ENCODE data around the gene MDK. TPM values are rescaled to one million over a fixed set of nuclear protein-coding genes. Genes with fewer than 3 reads are reported as not detected.

Gene MDK
- total and polyA plus RNA-seq, 8 donors: 5.5 to 151 (median 25.8) TPM

GRCh38 chr11:46397526-46397925 is 16.1 kb downstream of the MDK start:
- TF ChIP-seq POLR2AphosphoS5 (IDR thresholded peaks at IDR 0.05): no peak
- no peak for TF ChIP-seq CTCF (IDR thresholded peaks at IDR 0.05)
- no peak for TF ChIP-seq EP300 (IDR thresholded peaks at IDR 0.05)
- no peak for TF ChIP-seq POLR2A (IDR thresholded peaks at IDR 0.05)
- Histone ChIP-seq H3K4me1 (peaks cover 5 to 10% (median 8%) of the 10 kb centered on the region in 4 donors), H3K9me3 (no peaks in the 10 kb centered on the region), H3K4me3 (no peak overlapping the region), H3K27me3 (peaks cover 0 to 9% (median 0%) of the 10 kb centered on the region in 3 donors), H3K27ac (no peak overlapping the region), H3K36me3 (peaks cover 18 to 69% (median 64%) of the 10 kb centered on the region in 4 donors)
- WGBS, 5 donors: 94 to 98% (median 95%) methylated on average over 17 to 19 of the region's 19 CpGs
- intact Hi-C loops (cut with DNase I; ENCODE audit: low total_unique reads): no loop called here
- DNase-seq: no peak

GRCh38 chr11:46402957-46403902 is 21.8 kb downstream of the MDK start:
- no peaks in the 10 kb centered on the region for H3K27me3 ChIP-seq
- peaks cover 28 to 97% (median 94%) of the 10 kb centered on the region in 4 donors for H3K36me3 ChIP-seq
- H3K27ac ChIP-seq: no peak overlapping the region
- no peak overlapping the region for H3K4me3 ChIP-seq
- TF ChIP-seq CTCF (IDR thresholded peaks at IDR 0.05): no peak
- TF ChIP-seq EP300 (IDR thresholded peaks at IDR 0.05): no peak
- no peak for TF ChIP-seq POLR2A (IDR thresholded peaks at IDR 0.05)
- TF ChIP-seq POLR2AphosphoS5 (IDR thresholded peaks at IDR 0.05): no peak
- no peak for DNase-seq
- WGBS, 5 donors: 72 to 82% (median 79%) methylated on average over 6 of the region's 6 CpGs
- no peaks in the 10 kb centered on the region for H3K4me1 ChIP-seq
- intact Hi-C loops (cut with DNase I; ENCODE audit: low total_unique reads): no loop called here
- no peaks in the 10 kb centered on the region for H3K9me3 ChIP-seq

GRCh38 chr11:46404476-46405017 is 23.1 kb downstream of the MDK start:
- TF ChIP-seq POLR2AphosphoS5 (IDR thresholded peaks at IDR 0.05) (no peak), POLR2A (IDR thresholded peaks at IDR 0.05) (no peak), CTCF (IDR thresholded peaks at IDR 0.05) (no peak), EP300 (IDR thresholded peaks at IDR 0.05) (no peak)
- intact Hi-C loops (cut with DNase I; ENCODE audit: low total_unique reads): no loop called here
- H3K9me3 ChIP-seq: no peaks in the 10 kb centered on the region
- H3K27ac ChIP-seq: no peak overlapping the region
- peaks cover 37 to 99% (median 96%) of the 10 kb centered on the region in 4 donors for H3K36me3 ChIP-seq
- H3K27me3 ChIP-seq: no peaks in the 10 kb centered on the region
- 82 to 93% (median 90%) methylated on average over 5 of the region's 5 CpGs for WGBS, 5 donors
- H3K4me3 ChIP-seq: no peak overlapping the region
- H3K4me1 ChIP-seq: no peaks in the 10 kb centered on the region
- DNase-seq: no peak

- 78 to 87% (median 83%) methylated on average over 9 to 10 of the region's 10 CpGs for WGBS, 5 donors
- H3K27ac ChIP-seq: no peak overlapping the region
- intact Hi-C loops (cut with DNase I; ENCODE audit: low total_unique reads): no loop called here
- H3K36me3 ChIP-seq: peaks cover 41 to 99% (median 95%) of the 10 kb centered on the region in 4 donors
- no peaks in the 10 kb centered on the region for H3K27me3 ChIP-seq
- no peaks in the 10 kb centered on the region for H3K9me3 ChIP-seq
- no peak for TF ChIP-seq CTCF (IDR thresholded peaks at IDR 0.05)
- TF ChIP-seq POLR2A (IDR thresholded peaks at IDR 0.05): no peak
- TF ChIP-seq POLR2AphosphoS5 (IDR thresholded peaks at IDR 0.05): no peak
- no peak for TF ChIP-seq EP300 (IDR thresholded peaks at IDR 0.05)
- H3K4me1 ChIP-seq: no peaks in the 10 kb centered on the region
- no peak overlapping the region for H3K4me3 ChIP-seq
- DNase-seq: no peak
These were observed 26.2 kb downstream of the MDK start for GRCh38 chr11:46407635-46408034.

Data from stomach (tissue), 9 donors.